GM23248 (cell line): Measurements from ENCODE around the gene ADIRF. TPM values are rescaled to one million over a fixed set of nuclear protein-coding genes. Genes with fewer than 3 reads are reported as not detected.
"Not testable (repeated sequence)": the region's sequence is repeated elsewhere in the genome, so short reads cannot be mapped to it uniquely, and the experiment has no call there.

Experiments used
- DNase-seq: peaks from one replicate; pipeline ENCODE4 v3.0.0-alpha.2; 2015
- H2AFZ ChIP-seq: fragments of 200-600 bp; sonication (generic); 2 replicates; pipeline ENCODE4 v1.6.1; 2016; ENCODE audit warnings: antibody characterized with exemption
- H3F3A ChIP-seq: fragments of 200-600 bp; sonication (generic); 2 replicates; pipeline ENCODE4 v1.6.1; 2016; ENCODE audit warnings: mild to moderate bottlenecking, antibody characterized with exemption, mixed run types; ENCODE audit not compliant: insufficient read depth
- H3K27ac ChIP-seq: fragments of 200-600 bp; sonication (generic); 2 replicates; pipeline ENCODE4 v1.5.1; 2016; ENCODE audit warnings: mild to moderate bottlenecking
- H3K27me3 ChIP-seq: fragments of 200-600 bp; sonication (generic); replicated peaks from 2 replicates; pipeline ENCODE4 v1.6.1; 2016; ENCODE audit warnings: mild to moderate bottlenecking; ENCODE audit not compliant: insufficient read depth
- H3K36me3 ChIP-seq: fragments of 200-600 bp; sonication (generic); 2 replicates; pipeline ENCODE4 v1.6.1; 2016; ENCODE audit warnings: low read depth, mild to moderate bottlenecking
- H3K4me1 ChIP-seq: fragments of 200-600 bp; sonication (generic); 2 replicates; pipeline ENCODE4 v1.6.1; 2016; ENCODE audit warnings: mild to moderate bottlenecking; ENCODE audit not compliant: insufficient read depth
- H3K4me2 ChIP-seq: fragments of 200-600 bp; sonication (generic); one replicate; pipeline ENCODE4 v1.6.1; 2016; ENCODE audit warnings: mild to moderate bottlenecking; ENCODE audit not compliant: unreplicated experiment
- H3K4me3 ChIP-seq: fragments of 200-600 bp; sonication (generic); 2 replicates; pipeline ENCODE4 v1.5.1; 2016; ENCODE audit warnings: mild to moderate bottlenecking
- H3K79me2 ChIP-seq: fragments of 200-600 bp; sonication (generic); 2 replicates; pipeline ENCODE4 v1.6.1; 2016; ENCODE audit warnings: mild to moderate bottlenecking; ENCODE audit not compliant: insufficient read depth
- H3K9ac ChIP-seq: fragments of 200-600 bp; sonication (generic); 2 replicates; pipeline ENCODE4 v1.6.1; 2016; ENCODE audit warnings: mild to moderate bottlenecking
- H3K9me2 ChIP-seq: fragments of 200-600 bp; sonication (generic); 2 replicates; pipeline ENCODE4 v1.6.1; 2016; ENCODE audit warnings: mixed run types, mild to moderate bottlenecking, moderate library complexity; ENCODE audit not compliant: insufficient read depth
- H3K9me3 ChIP-seq: fragments of 200-600 bp; sonication (generic); one replicate; pipeline ENCODE4 v1.6.1; 2017; ENCODE audit warnings: low read depth
- H4K20me1 ChIP-seq: fragments of 200-600 bp; sonication (generic); 2 replicates; pipeline ENCODE4 v1.6.0; 2016; ENCODE audit not compliant: insufficient read depth
- EZH2 ChIP-seq: fragments of 200-600 bp; sonication (generic); IDR thresholded peaks from 2 replicates; pipeline ENCODE4 v1.6.1; 2018; ENCODE audit warnings: antibody characterized with exemption, mild to moderate bottlenecking; ENCODE audit not compliant: insufficient read depth, poor library complexity, severe bottlenecking
- EZH2phosphoT487 ChIP-seq: fragments of 200-600 bp; sonication (generic); IDR thresholded peaks from 2 replicates; pipeline ENCODE4 v1.6.1; 2018; ENCODE audit warnings: antibody characterized with exemption, moderate library complexity, mild to moderate bottlenecking, low read depth; ENCODE audit not compliant: insufficient read depth
- WGBS, 2 experiments: methylation state at CpG; one replicate each; pipeline ENCODE4 v1.1.6; 2015 to 2017; ENCODE audit warnings: low lambda C conversion rate in 2 of 2, low coverage in 1 of 2; ENCODE audit errors: missing lambda C conversion rate in 2 of 2; 5-methylcytosine and 5-hydroxymethylcytosine counted together
- in situ Hi-C: fragments of 300-500 bp; cut with MboI; formaldehyde crosslinking; loops from 2 replicates; pipeline ENCODE4 v1.15.0; 2020
- polyA plus RNA-seq: library from polyadenylated mRNA; unstranded; fragments of >200 nt; fragmentation: Nextera tagmentation; extraction: Ambion mirVana; gene quantifications from 2 replicates; pipeline ENCODE4 v1.2.1, GENCODE V29; 2016
- total RNA-seq: library from RNA; depleted of rRNA; stranded (reverse); fragments of >200 nt; shearing (Covaris generic); gene quantifications from 2 replicates; pipeline ENCODE4 v1.2.3, GENCODE V29; 2014

Gene ADIRF
- total and polyA plus RNA-seq, 2 experiments from 2014 or later: 17.6 to 175 TPM

DNA sequence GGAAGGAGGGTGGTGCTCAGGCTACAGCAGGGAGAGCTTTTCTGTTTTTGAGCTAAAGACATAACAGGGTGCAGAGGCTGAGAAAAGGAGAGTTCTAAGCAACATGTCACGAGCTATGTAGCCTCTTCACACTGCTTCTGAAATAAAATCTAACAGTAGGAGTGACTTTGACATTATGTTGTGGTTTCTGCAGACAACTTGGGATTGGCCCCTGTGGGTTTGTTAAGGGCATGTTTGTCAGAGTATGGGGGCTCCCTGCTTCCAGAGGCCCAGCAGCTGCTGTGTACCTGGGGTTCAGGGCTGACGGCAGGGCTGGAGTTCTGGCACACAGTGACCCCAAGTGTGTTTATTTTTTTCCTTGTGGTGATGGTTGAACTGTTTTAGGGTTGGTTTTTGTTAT lies 35.6 kb upstream of the ADIRF start:
- Histone ChIP-seq H3K27ac (no peak overlapping the region), H3K9ac (no peak overlapping the region), H3K4me2 (no peak overlapping the region), H2AFZ (no peak overlapping the region), H3K9me3 (no peaks in the 10 kb centered on the region), H3K9me2 (no peaks in the 10 kb centered on the region), H4K20me1 (no peaks in the 10 kb centered on the region), H3K27me3 (no peaks in the 10 kb centered on the region), H3F3A (peaks cover 19% of the 10 kb centered on the region; the same call in 1 of the 2 replicates), H3K79me2 (no peaks in the 10 kb centered on the region), H3K4me3 (no peak overlapping the region), H3K4me1 (peaks cover 18% of the 10 kb centered on the region), H3K36me3 (0 out of 2 replicates have a peak, but pooled peaks cover 6% of the 10 kb centered on the region)
- in situ Hi-C loops: no loop called here
- 85 to 87% methylated on average over 2 of the region's 2 CpGs for WGBS, 2 experiments
- TF ChIP-seq EZH2phosphoT487: no peak
- no peak for TF ChIP-seq EZH2
- DNase-seq: no peak

- H3K9me3 ChIP-seq, H4K20me1 ChIP-seq, H3K36me3 ChIP-seq, H3K9me2 ChIP-seq, H3K27me3 ChIP-seq, H3K79me2 ChIP-seq, H3K4me2 ChIP-seq, H3K9ac ChIP-seq, H2AFZ ChIP-seq, DNase-seq, H3K4me3 ChIP-seq, H3K27ac ChIP-seq, in situ Hi-C loops: not testable (repeated sequence)
- H3F3A ChIP-seq: peaks cover 25% of the 10 kb centered on the region; the same call in 1 of the 2 replicates
- WGBS, 2 experiments: 86 to 88% methylated on average over 6 of the region's 6 CpGs
- peaks cover 18% of the 10 kb centered on the region for H3K4me1 ChIP-seq
These were observed 34.0 kb upstream of the ADIRF start for GRCh38 chr10:86934162-86934711.

- DNase-seq: peak; percentile 71
- H3K4me1 ChIP-seq: peaks cover 13% of the 10 kb centered on the region; the same call in 1 of the 2 replicates
- WGBS, 2 experiments: 67 to 68% methylated on average over 13 of the region's 13 CpGs
- peaks cover 25% of the 10 kb centered on the region; the same call in 1 of the 2 replicates for H3F3A ChIP-seq
- no peaks in the 10 kb centered on the region for H3K27me3 ChIP-seq
- no peaks in the 10 kb centered on the region for H3K9me2 ChIP-seq
- no peak overlapping the region for H3K9ac ChIP-seq
- no peak overlapping the region for H3K4me3 ChIP-seq
- H3K9me3 ChIP-seq: no peaks in the 10 kb centered on the region
- H3K4me2 ChIP-seq: peak overlapping the region; percentile 17
- H3K27ac ChIP-seq: peak overlapping the region; percentile 8
- no peaks in the 10 kb centered on the region for H3K36me3 ChIP-seq
- H3K79me2 ChIP-seq: no peaks in the 10 kb centered on the region
- H4K20me1 ChIP-seq: no peaks in the 10 kb centered on the region
- in situ Hi-C loops: no loop called here
- TF ChIP-seq EZH2 (no peak), EZH2phosphoT487 (no peak)
- no peak overlapping the region for H2AFZ ChIP-seq
These were observed 31.4 kb upstream of the ADIRF start for GRCh38 chr10:86936661-86937501.

- TF ChIP-seq EZH2phosphoT487 (no peak), EZH2 (no peak)
- H3K79me2 ChIP-seq: no peaks in the 10 kb centered on the region
- 50% methylated on average over 6 of the region's 6 CpGs for WGBS, 2 experiments
- no peak for DNase-seq
- H2AFZ ChIP-seq: no peak overlapping the region
- no peaks in the 10 kb centered on the region for H3K36me3 ChIP-seq
- no peak overlapping the region for H3K9ac ChIP-seq
- H3K4me2 ChIP-seq: peak overlapping the region; percentile 17
- H3K9me3 ChIP-seq: no peaks in the 10 kb centered on the region
- H3K4me3 ChIP-seq: no peak overlapping the region
- H3F3A ChIP-seq: peaks cover 25% of the 10 kb centered on the region; the same call in 1 of the 2 replicates
- H3K9me2 ChIP-seq: no peaks in the 10 kb centered on the region
- in situ Hi-C loops: no loop called here
- peaks cover 9% of the 10 kb centered on the region; the same call in 1 of the 2 replicates for H3K4me1 ChIP-seq
- no peaks in the 10 kb centered on the region for H4K20me1 ChIP-seq
- H3K27me3 ChIP-seq: no peaks in the 10 kb centered on the region
- H3K27ac ChIP-seq: peak overlapping the region; percentile 8
These were observed 30.7 kb upstream of the ADIRF start for GRCh38 chr10:86937502-86938154.
